ENCODE measurements around the gene NUDT16L1. TPM values are rescaled to one million over a fixed set of nuclear protein-coding genes. Genes with fewer than 3 reads are reported as not detected.
"Not testable (repeated sequence)": the region's sequence is repeated elsewhere in the genome, so short reads cannot be mapped to it uniquely, and the experiment has no call there.

NUDT16L1 gene
- total RNA-seq, 2 experiments from 2014 or later = 26.5 to 29.1 TPM

DNA sequence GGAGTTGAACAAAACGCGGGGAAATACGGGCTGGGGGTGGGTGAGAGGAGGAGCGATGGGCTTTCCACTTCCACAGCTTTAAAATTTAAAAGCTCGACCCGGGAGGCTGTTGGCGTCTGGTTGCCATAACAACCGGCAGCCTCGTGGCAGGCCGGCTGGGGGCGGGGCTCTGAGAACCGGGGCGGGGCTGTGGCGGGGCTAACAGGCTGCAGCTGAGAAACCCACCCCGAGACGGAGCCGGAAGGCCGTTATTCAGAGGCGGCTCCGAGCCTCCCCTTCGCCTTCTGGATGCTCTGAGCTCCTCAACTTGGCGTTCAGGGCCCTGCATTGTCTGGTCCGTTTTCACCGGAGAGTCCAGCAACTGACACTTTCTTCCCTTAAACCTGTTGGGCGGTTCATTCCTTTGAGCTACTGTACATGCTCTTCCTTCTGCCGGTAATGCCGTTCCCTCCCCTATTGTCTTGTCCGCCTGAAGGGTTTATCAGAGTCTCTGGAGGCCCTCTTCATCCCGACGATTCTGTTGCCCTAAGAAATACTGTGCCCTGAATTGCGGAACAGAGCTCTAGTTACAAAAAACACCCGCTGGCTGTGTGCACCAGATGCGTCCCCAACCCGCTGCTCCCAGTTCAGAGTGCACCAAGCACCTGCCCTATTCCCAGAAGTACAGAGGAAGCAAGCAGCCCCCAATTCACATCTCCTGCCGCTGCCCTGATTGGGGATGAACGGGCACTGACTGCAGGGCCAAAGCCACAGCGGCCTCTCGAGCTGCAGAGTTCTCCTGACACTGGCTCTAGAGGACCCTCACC lies 41.6 kb downstream of the NUDT16L1 start:
- Mint-ChIP-seq H3K4me3 (peak overlapping the region; percentile 88), H3K9me3 (no peaks in the 10 kb centered on the region), H3K27ac (peak overlapping the region; percentile 86), H3K27me3 (no peaks in the 10 kb centered on the region), H3K36me3 (no peaks in the 10 kb centered on the region), H3K4me1 (peaks cover 15% of the 10 kb centered on the region)
- peak; percentile 95 for DNase-seq

DNA sequence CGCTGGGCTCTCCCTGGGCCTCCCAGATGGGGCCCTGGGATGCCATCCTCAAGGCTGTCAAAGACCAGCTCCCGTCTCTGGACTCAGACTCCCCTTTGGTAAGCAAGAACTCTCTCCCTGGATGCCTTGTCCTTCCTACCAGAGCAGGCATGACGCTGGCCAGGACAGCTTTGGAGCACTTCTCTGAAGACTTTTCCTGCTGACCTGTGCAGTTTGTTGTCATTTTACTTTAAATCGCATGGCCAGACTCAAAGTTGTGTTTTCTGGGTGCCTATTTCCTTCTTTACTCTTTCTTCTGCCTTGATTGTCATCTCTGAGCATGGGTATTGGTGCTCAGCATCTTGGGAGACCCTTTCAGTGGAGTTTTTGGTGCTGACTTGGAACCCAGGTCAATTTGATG lies 43.2 kb downstream of the NUDT16L1 start:
- Mint-ChIP-seq H3K27ac (no peak overlapping the region), H3K36me3 (no peaks in the 10 kb centered on the region), H3K27me3 (no peaks in the 10 kb centered on the region), H3K9me3 (no peaks in the 10 kb centered on the region), H3K4me1 (peaks cover 15% of the 10 kb centered on the region), H3K4me3 (no peak overlapping the region)
- no peak for DNase-seq

DNA sequence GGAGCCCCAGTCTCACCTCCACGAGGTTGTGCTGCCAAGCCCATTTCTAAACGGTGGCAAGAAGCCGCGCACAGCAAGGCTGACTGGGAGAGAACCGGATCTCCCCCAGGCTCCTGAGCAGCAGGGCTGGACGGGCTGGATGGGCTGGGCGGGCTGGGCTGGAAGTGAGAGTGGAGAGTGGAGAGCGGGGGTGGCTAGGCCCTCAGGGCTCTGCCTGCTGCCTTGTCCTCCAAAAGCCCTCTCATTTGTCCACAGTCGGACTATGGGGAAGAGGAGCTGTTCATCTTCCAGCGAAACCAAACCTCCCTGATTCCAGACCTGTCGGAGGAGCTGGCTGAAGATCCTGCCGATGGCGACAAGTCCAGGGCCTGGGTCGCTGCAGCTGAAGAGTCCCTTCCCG lies 44.2 kb downstream of the NUDT16L1 start:
- Mint-ChIP-seq H3K4me1 (peaks cover 8% of the 10 kb centered on the region), H3K27ac (no peak overlapping the region), H3K4me3 (no peak overlapping the region), H3K27me3 (no peaks in the 10 kb centered on the region), H3K36me3 (no peaks in the 10 kb centered on the region), H3K9me3 (no peaks in the 10 kb centered on the region)
- no peak for DNase-seq

DNA sequence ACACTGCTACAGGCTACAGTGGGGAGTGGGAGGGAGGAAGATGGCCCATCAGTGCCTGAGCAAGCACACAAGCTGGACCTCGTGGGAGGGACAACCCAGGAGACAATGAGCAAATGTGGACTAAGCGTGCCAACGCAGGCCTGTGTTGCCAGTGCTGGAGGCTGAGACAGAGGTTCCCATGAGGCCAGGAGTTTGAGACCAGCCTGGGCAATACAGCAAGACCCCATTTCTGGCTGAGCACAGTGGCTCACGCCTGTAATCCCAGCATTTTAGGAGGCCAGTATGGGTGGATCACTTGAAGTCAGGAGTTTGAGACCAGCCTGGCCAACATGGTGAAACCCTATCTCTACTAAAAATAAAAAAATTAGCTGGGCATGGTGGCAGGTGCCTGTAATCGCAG lies 45.0 kb downstream of the NUDT16L1 start:
- not testable (repeated sequence) for H3K36me3 Mint-ChIP-seq, H3K9me3 Mint-ChIP-seq, H3K27me3 Mint-ChIP-seq, H3K27ac Mint-ChIP-seq, DNase-seq, H3K4me3 Mint-ChIP-seq
- peaks cover 14% of the 10 kb centered on the region for H3K4me1 Mint-ChIP-seq

DNA sequence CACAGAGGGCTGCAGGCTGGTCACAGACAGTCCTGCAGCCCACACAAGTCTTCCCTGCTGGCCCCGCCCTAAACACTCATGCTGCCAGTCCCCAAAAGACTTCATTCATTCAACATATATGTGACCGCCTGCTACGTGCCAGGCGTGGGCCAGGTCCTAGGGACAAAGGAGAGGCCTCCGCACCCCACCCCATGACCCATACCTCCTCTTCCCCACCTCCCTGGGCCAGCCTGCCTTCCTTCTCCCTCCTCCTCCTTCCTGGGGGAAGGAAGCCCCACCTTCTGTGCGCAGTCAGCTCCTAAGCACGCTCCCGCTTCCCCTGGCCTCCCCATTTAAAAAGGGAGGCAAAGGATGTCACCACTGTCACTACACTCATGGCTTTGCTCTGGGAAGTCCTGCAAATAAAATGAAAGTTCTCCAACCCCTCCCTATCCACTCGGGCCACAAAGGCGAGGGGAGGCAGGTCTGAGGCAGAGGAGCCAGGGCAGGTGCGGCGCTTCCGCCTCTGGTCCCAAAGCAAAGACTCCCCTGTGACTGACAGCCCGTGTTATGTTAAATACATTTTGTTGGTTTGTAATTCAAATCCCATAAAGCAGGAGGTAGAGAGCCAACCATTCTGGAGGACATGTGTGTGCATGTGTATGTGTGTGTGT lies 50.0 kb downstream of the NUDT16L1 start:
- peak overlapping the region; percentile 63 for H3K4me3 Mint-ChIP-seq
- H3K9me3 Mint-ChIP-seq = no peaks in the 10 kb centered on the region
- H3K27me3 Mint-ChIP-seq = no peaks in the 10 kb centered on the region
- peaks cover 34% of the 10 kb centered on the region for H3K4me1 Mint-ChIP-seq
- no peaks in the 10 kb centered on the region for H3K36me3 Mint-ChIP-seq
- H3K27ac Mint-ChIP-seq = peak overlapping the region; percentile 44
- DNase-seq = peak; percentile 16

DNA sequence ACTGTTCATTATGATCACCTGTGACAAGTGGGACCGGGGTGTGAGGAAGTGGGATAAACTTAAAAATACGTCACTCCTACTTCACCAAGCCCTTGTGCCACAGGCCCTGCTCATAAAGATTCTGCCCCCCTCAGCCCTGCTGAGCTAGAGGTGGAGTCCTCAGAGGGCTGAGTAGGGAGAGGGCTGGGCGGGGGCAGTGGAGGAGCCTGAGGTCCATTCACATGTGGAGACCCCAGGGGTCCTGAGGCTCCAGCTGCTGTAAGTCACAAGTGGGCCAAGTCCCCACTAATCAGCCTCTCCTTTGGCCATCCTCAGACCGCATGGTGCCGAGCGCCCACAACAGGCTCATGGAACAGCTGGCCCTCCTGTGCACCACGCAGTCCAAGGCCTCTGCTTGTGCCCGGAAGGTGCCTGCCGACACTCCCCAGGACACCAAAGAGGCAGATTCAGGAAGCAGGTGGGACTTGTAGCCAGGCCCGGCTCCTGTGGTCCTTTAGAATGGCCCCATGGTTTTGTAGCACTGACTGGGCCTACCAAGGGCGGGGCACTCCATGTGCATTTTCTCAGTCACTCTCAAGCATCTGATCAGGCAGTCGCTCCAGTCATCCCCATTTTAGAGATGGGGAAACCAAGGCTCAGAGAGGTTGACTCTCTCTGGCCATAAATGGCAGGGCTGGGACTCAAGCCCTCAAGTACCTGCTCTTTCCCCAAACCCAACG lies 51.4 kb downstream of the NUDT16L1 start:
- no peak overlapping the region for H3K27ac Mint-ChIP-seq
- H3K4me1 Mint-ChIP-seq = peaks cover 39% of the 10 kb centered on the region
- no peaks in the 10 kb centered on the region for H3K27me3 Mint-ChIP-seq
- peaks cover 2% of the 10 kb centered on the region for H3K36me3 Mint-ChIP-seq
- DNase-seq = no peak
- H3K9me3 Mint-ChIP-seq = no peaks in the 10 kb centered on the region
- H3K4me3 Mint-ChIP-seq = no peak overlapping the region

DNA sequence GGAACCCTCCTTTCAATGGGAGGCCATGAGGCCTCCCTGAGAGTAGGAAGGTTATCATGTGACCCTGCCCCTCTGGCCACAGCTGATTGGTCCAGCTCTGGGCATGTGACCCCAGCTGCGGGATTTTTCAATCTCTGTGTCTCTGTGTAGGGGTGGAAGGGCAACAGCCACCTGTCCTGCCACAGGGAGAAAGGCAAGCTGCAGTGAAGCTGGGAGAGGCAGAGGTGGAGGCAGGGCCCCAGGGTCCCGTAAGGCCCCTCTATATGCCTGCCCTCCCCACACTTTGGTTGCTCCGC lies 51.9 kb downstream of the NUDT16L1 start:
- peaks cover 39% of the 10 kb centered on the region for H3K4me1 Mint-ChIP-seq
- H3K27ac Mint-ChIP-seq = no peak overlapping the region
- no peaks in the 10 kb centered on the region for H3K27me3 Mint-ChIP-seq
- H3K36me3 Mint-ChIP-seq = peaks cover 2% of the 10 kb centered on the region
- DNase-seq = no peak
- no peaks in the 10 kb centered on the region for H3K9me3 Mint-ChIP-seq
- no peak overlapping the region for H3K4me3 Mint-ChIP-seq

Other genes with a start within 250 kb of the NUDT16L1 start
- 10 to 100 TPM; 62.5 to 64.4 TPM for gene NMRAL1, start 218.9 kb upstream of the NUDT16L1 start, total RNA-seq
- 10 to 100 TPM; 84.4 to 88.4 TPM for gene HMOX2, start 217.2 kb upstream of the NUDT16L1 start, total RNA-seq
- gene CDIP1, start 154.8 kb upstream of the NUDT16L1 start, total RNA-seq = 10 to 100 TPM; 33.0 to 33.3 TPM
- gene C16orf96, start 137.2 kb upstream of the NUDT16L1 start, total RNA-seq = under 1 TPM; 0.08 to 0.20 TPM
- 10 to 100 TPM; 21.3 to 25.4 TPM for gene UBALD1, start 78.7 kb upstream of the NUDT16L1 start, total RNA-seq
- gene MGRN1, start 68.7 kb upstream of the NUDT16L1 start, total RNA-seq = 10 to 100 TPM; 63.7 to 64.3 TPM
- gene ANKS3, start 40.7 kb downstream of the NUDT16L1 start, total RNA-seq = 10 to 100 TPM; 12.1 to 16.1 TPM
- under 1 TPM; 0.10 to 0.62 TPM for gene DNAAF8, start 41.0 kb downstream of the NUDT16L1 start, total RNA-seq
- gene ZNF500, start 73.6 kb downstream of the NUDT16L1 start, total RNA-seq = 1 to 10 TPM; 7.5 to 9.3 TPM
- gene SEPTIN12, start 94.8 kb downstream of the NUDT16L1 start, total RNA-seq = not detected
- gene SMIM22, start 101.8 kb downstream of the NUDT16L1 start, total RNA-seq = not detected
- gene ROGDI, start 109.1 kb downstream of the NUDT16L1 start, total RNA-seq = 1 to 10 TPM; 3.0 to 3.2 TPM
- gene GLYR1, start 153.7 kb downstream of the NUDT16L1 start, total RNA-seq = 10 to 100 TPM; 89.4 to 90.0 TPM
- gene UBN1, start 153.9 kb downstream of the NUDT16L1 start, total RNA-seq = 10 to 100 TPM; 30.1 to 30.7 TPM
- gene PPL, start 243.6 kb downstream of the NUDT16L1 start, total RNA-seq = not detected